HuH-7 (cell line): ENCODE results near the gene ATP2A2.
"Not testable (repeated sequence)": the region's sequence is repeated elsewhere in the genome, so short reads cannot be mapped to it uniquely, and the experiment has no call there.

Source experiments
- DNase-seq: peaks from one replicate; pipeline ENCODE4 v3.0.0; 2011; ENCODE audit warnings: low spot score

The ATP2A2 gene

GRCh38 chr12:110370732-110371231, 89.7 kb downstream of the ATP2A2 start:
- no peak for DNase-seq

- no peak for DNase-seq
Measured at GRCh38 chr12:110371408-110372055, 90.5 kb downstream of the ATP2A2 start.

GRCh38 chr12:110372056-110372425, 91.0 kb downstream of the ATP2A2 start:
- no peak for DNase-seq

GRCh38 chr12:110373025-110373424, 92.0 kb downstream of the ATP2A2 start:
- DNase-seq, result no peak

DNA sequence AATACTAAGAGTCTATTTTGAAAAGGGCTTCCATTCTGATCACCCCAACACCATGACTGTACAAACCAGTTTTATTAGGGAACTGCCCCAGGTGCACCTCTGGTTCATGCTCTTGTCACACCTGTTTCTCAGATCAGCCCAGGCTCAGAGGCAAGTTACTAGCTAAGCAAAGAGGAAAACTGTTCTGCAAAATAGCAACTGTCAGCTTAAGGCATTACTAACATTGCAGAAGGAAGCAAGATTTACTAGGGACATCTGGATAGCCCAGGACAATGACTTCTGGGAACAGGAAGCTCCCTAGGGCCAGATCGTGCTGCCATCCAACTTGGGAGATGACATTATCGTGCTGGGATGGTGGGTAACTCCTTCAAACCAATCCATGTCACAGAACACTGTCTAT, 92.4 kb downstream of the ATP2A2 start:
- no peak for DNase-seq

- no peak for DNase-seq
Measured at GRCh38 chr12:110373962-110374611, 93.0 kb downstream of the ATP2A2 start.

GRCh38 chr12:110378131-110378790, 97.2 kb downstream of the ATP2A2 start:
- DNase-seq, result not testable (repeated sequence)

DNA sequence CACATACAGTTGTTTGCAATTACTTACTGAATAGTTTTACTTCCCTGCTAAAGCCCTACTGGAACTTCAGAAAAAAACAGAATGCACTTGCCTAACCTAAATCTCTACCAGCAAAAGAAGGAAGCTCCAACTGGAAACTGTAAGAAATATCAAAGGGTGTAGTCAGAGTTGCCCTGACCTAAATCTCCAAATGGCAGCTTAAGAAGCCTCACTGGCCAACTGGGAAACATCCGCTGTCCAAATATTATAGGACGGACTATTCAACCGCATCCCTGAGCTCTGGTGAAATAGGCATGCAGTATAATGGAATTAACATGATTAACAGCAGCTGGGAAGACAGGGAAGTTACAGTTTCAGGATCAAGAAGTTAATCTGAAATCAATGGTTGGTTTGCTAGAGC, 98.2 kb downstream of the ATP2A2 start:
- DNase-seq, result no peak

- no peak for DNase-seq
Measured at GRCh38 chr12:110379631-110380030, 98.6 kb downstream of the ATP2A2 start.

DNA sequence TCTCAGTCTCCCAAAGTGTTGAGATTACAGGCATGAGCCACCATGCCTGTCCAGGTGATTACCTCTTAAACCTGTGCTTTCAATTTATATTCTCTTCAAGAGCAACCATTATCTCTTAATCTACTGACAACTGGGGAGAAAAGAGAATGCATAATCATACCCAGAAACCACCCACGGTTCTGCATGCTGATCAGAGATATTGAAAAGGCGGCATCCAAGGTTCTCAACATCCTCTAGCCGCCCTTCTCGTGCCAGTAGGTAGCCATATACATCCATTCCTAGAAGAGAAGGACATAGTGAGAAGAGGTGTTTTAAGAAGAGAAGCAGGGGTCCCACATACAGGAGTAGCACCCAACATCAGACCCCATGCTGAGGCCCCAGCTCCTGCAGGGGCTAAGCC, 101.6 kb downstream of the ATP2A2 start:
- no peak for DNase-seq
